Glutamatergic neuron (in vitro differentiated cells): ENCODE results near the gene LBHD1. TPM values are rescaled to one million over a fixed set of nuclear protein-coding genes. Genes with fewer than 3 reads are reported as not detected.
"Not testable (repeated sequence)": the region's sequence is repeated elsewhere in the genome, so short reads cannot be mapped to it uniquely, and the experiment has no call there.

Experiments used
- DNase-seq: peaks from one replicate; pipeline ENCODE4 v3.0.0; 2022
- H3K27ac Mint-ChIP-seq: one replicate; pipeline ENCODE4 v1.8.0; 2020; ENCODE audit warnings: mild to moderate bottlenecking, mixed read lengths, inconsistent platforms; ENCODE audit not compliant: unreplicated experiment
- H3K27me3 Mint-ChIP-seq: one replicate; pipeline ENCODE4 v1.8.0; 2020; ENCODE audit warnings: mild to moderate bottlenecking, moderate library complexity, mixed read lengths, inconsistent platforms; ENCODE audit not compliant: unreplicated experiment
- H3K36me3 Mint-ChIP-seq: one replicate; pipeline ENCODE4 v1.8.0; 2020; ENCODE audit warnings: mild to moderate bottlenecking, mixed read lengths, inconsistent platforms; ENCODE audit not compliant: unreplicated experiment
- H3K4me1 Mint-ChIP-seq: one replicate; pipeline ENCODE4 v1.8.0; 2020; ENCODE audit warnings: mild to moderate bottlenecking, low read depth, mixed read lengths, inconsistent platforms; ENCODE audit not compliant: unreplicated experiment
- H3K4me3 Mint-ChIP-seq: one replicate; pipeline ENCODE4 v1.8.0; 2020; ENCODE audit warnings: mild to moderate bottlenecking, mixed read lengths, inconsistent platforms; ENCODE audit not compliant: unreplicated experiment
- H3K9me3 Mint-ChIP-seq: one replicate; pipeline ENCODE4 v1.8.0; 2020; ENCODE audit warnings: mild to moderate bottlenecking, moderate library complexity, mixed read lengths, inconsistent platforms; ENCODE audit not compliant: unreplicated experiment
- CTCF ChIP-seq: fragments of 200-600 bp; sonication (generic); IDR thresholded peaks from one replicate; pipeline ENCODE4 v1.5.0; 2021; ENCODE audit not compliant: partially characterized antibody, unreplicated experiment
- total RNA-seq: library from RNA; stranded (reverse); fragmentation: NEBNext Ultra II Directional; extraction: Animal tissue kit (Norgen Biotek cat#: 25700); gene quantifications from one replicate; pipeline ENCODE4 v1.2.1, GENCODE V29; 2021; ENCODE audit not compliant: unreplicated experiment

Gene LBHD1
- total RNA-seq, 1 donor from 2014 or later = 4.6 TPM

- Mint-ChIP-seq H3K4me1 (peaks cover 7% of the 10 kb centered on the region), H3K27ac (peak overlapping the region; percentile 64), H3K27me3 (peaks cover 4% of the 10 kb centered on the region), H3K9me3 (peaks cover 13% of the 10 kb centered on the region), H3K36me3 (no peaks in the 10 kb centered on the region), H3K4me3 (peak overlapping the region; percentile 96)
- TF ChIP-seq CTCF = no peak
- peak; percentile 73 for DNase-seq
Observed at GRCh38 chr11:62664405-62665074, 7.5 kb downstream of the LBHD1 start.

- Mint-ChIP-seq H3K4me3 (no peak overlapping the region), H3K4me1 (peaks cover 5% of the 10 kb centered on the region), H3K27me3 (peaks cover 1% of the 10 kb centered on the region), H3K27ac (no peak overlapping the region), H3K36me3 (no peaks in the 10 kb centered on the region), H3K9me3 (peaks cover 6% of the 10 kb centered on the region)
- DNase-seq = no peak
- TF ChIP-seq CTCF = no peak
Observed at GRCh38 chr11:62656796-62657429, 15.2 kb downstream of the LBHD1 start.

GRCh38 chr11:62654297-62654696, 17.8 kb downstream of the LBHD1 start:
- Mint-ChIP-seq H3K9me3 (peaks cover 6% of the 10 kb centered on the region), H3K4me1 (peaks cover 5% of the 10 kb centered on the region), H3K27me3 (peaks cover 1% of the 10 kb centered on the region), H3K36me3 (no peaks in the 10 kb centered on the region), H3K27ac (no peak overlapping the region), H3K4me3 (no peak overlapping the region)
- no peak for TF ChIP-seq CTCF
- DNase-seq = no peak

DNA sequence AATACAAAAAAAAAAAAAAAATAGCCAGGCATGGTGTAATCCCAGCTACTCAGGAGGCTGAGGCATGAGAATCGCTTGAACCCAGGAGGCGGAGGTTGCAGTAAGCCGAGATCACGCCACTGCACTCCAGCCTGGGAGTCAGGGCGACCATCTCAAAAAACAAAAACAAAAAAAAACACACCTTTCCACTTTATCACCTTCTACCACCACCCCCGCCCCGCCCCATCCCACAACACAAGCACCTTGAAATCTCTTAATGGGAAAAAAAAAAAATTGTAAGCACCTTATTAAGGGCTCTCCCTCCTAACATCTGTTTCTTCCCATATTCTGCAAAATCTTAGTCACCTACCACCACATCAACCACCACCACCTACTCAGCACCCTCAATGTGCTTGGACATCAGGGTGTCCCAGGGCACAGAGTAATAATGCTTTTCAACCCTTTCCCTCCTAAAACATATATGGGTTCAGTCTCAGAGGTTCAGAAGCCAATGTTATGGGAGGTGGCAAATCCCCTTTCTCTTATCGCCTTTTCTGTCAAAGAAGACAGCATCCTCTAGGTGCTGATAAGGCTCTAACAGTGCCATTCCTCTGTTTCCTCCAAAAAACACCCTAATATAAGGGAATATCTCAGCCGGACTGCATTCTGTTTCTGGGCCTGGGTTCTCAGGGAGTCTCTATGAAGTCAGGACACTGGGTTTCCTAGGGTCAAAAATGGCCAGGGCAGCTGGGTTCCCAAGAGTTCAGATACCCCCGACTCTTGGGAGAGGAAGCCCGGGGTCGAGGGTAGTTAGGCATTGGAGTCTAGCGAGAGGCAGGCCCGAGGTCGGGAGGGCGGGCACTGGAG, 19.7 kb downstream of the LBHD1 start:
- Mint-ChIP-seq H3K9me3 (peaks cover 6% of the 10 kb centered on the region), H3K36me3 (no peaks in the 10 kb centered on the region), H3K27ac (peak overlapping the region; percentile 89), H3K4me1 (peaks cover 5% of the 10 kb centered on the region), H3K4me3 (peak overlapping the region; percentile 96), H3K27me3 (peaks cover 3% of the 10 kb centered on the region)
- DNase-seq = no peak
- TF ChIP-seq CTCF = no peak

- not testable (repeated sequence) for H3K4me3 Mint-ChIP-seq, H3K27ac Mint-ChIP-seq, H3K27me3 Mint-ChIP-seq, H3K36me3 Mint-ChIP-seq, DNase-seq
- H3K4me1 Mint-ChIP-seq = peaks cover 12% of the 10 kb centered on the region
- H3K9me3 Mint-ChIP-seq = peaks cover 13% of the 10 kb centered on the region
Observed at GRCh38 chr11:62650283-62650682, 21.8 kb downstream of the LBHD1 start.
